Measurements from ENCODE around the gene NBPF3.
A peak's percentile ranks its signal among the peaks of the same experiment; 100 is the strongest.

Gene NBPF3

GRCh38 chr1:21490774-21491487 is 51.0 kb downstream of the NBPF3 start:
- H3K4me3 ChIP-seq (ENCODE audit: low read depth, low read length): no peak overlapping the region
- peak; percentile 49; the same call in 1 of the 2 replicates for TF ChIP-seq CTCF (IDR thresholded peaks at IDR 0.05; ENCODE audit: borderline replicate concordance, insufficient read depth, low read depth, low read length)

GRCh38 chr1:21491488-21492355 is 51.8 kb downstream of the NBPF3 start:
- TF ChIP-seq CTCF (IDR thresholded peaks at IDR 0.05; ENCODE audit: borderline replicate concordance, insufficient read depth, low read depth, low read length): no peak
- H3K4me3 ChIP-seq (ENCODE audit: low read depth, low read length): no peak overlapping the region

- TF ChIP-seq CTCF (IDR thresholded peaks at IDR 0.05; ENCODE audit: borderline replicate concordance, insufficient read depth, low read depth, low read length): no peak
- no peak overlapping the region for H3K4me3 ChIP-seq (ENCODE audit: low read depth, low read length)
Observed at GRCh38 chr1:21492356-21492625, 52.4 kb downstream of the NBPF3 start.

GRCh38 chr1:21494196-21494595 is 54.3 kb downstream of the NBPF3 start:
- H3K4me3 ChIP-seq (ENCODE audit: low read depth, low read length): no peak overlapping the region
- no peak for TF ChIP-seq CTCF (IDR thresholded peaks at IDR 0.05; ENCODE audit: borderline replicate concordance, insufficient read depth, low read depth, low read length)

- no peak for TF ChIP-seq CTCF (IDR thresholded peaks at IDR 0.05; ENCODE audit: borderline replicate concordance, insufficient read depth, low read depth, low read length)
- no peak overlapping the region for H3K4me3 ChIP-seq (ENCODE audit: low read depth, low read length)
Observed at GRCh38 chr1:21495225-21495820, 55.4 kb downstream of the NBPF3 start.

GRCh38 chr1:21496063-21496462 is 56.1 kb downstream of the NBPF3 start:
- no peak overlapping the region for H3K4me3 ChIP-seq (ENCODE audit: low read depth, low read length)

More at GRCh38 chr1:21496063-21496462, 56.1 kb downstream of the NBPF3 start:
- no peak for TF ChIP-seq CTCF (IDR thresholded peaks at IDR 0.05; ENCODE audit: borderline replicate concordance, insufficient read depth, low read depth, low read length)
